Lower leg skin (tissue), 3 donors: ENCODE measurements around the gene PATJ.

ENCODE experiments used
- POLR2A ChIP-seq, 2 donors: fragments of 450-650 bp; IDR thresholded peaks; one replicate each; pipeline ENCODE4 v1.6.1; 2016 to 2017; ENCODE audit warnings: antibody characterized with exemption in 2 of 2, mild to moderate bottlenecking in 1 of 2, moderate library complexity in 1 of 2
- TF ChIP-seq, protein P1 (sequence below), 3 donors: fragments of 450-650 bp; IDR thresholded peaks; one replicate each; pipeline ENCODE4 v1.5.1; 2016; ENCODE audit warnings: antibody characterized with exemption in 3 of 3, mild to moderate bottlenecking in 3 of 3, moderate library complexity in 2 of 3

DNA sequence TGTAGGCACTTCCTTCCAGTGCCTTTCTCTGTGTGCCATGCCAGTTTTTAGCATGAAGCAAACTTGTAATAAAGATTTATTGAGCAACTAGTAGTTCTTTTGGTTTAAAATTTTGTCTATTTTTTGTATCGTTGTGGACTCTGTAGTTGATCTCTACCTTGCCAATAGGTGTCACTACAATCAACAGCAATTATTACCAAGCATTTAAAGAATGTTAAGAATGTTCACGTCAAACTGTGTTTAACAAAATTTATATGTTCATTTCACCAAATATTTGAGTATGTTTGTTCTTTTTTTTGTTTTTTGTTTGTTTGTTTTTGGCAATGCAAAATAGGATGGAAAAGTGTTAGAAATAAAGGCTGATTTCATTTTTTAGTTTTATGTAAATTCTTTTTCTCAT is 208.1 kb downstream of the PATJ start:
- TF ChIP-seq, protein P1, sequence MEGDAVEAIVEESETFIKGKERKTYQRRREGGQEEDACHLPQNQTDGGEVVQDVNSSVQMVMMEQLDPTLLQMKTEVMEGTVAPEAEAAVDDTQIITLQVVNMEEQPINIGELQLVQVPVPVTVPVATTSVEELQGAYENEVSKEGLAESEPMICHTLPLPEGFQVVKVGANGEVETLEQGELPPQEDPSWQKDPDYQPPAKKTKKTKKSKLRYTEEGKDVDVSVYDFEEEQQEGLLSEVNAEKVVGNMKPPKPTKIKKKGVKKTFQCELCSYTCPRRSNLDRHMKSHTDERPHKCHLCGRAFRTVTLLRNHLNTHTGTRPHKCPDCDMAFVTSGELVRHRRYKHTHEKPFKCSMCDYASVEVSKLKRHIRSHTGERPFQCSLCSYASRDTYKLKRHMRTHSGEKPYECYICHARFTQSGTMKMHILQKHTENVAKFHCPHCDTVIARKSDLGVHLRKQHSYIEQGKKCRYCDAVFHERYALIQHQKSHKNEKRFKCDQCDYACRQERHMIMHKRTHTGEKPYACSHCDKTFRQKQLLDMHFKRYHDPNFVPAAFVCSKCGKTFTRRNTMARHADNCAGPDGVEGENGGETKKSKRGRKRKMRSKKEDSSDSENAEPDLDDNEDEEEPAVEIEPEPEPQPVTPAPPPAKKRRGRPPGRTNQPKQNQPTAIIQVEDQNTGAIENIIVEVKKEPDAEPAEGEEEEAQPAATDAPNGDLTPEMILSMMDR (IDR thresholded peaks at IDR 0.05) = no peak
- TF ChIP-seq POLR2A (IDR thresholded peaks at IDR 0.05) = no peak
